Liver (tissue), 9 donors: ENCODE data around the gene PSMB3. TPM values are rescaled to one million over a fixed set of nuclear protein-coding genes. Genes with fewer than 3 reads are reported as not detected.

ENCODE experiments used
- DNase-seq: peaks from one replicate; pipeline ENCODE4 v3.0.0-alpha.2; 2017; ENCODE audit warnings: low spot score
- H3K27ac ChIP-seq, 2 donors: one replicate each; pipeline ENCODE4 v1.7.0; 2013; ENCODE audit warnings: inconsistent platforms in 2 of 2, low read length in 2 of 2, control low read depth in 1 of 2, low read depth in 1 of 2, mild to moderate bottlenecking in 1 of 2
- H3K27me3 ChIP-seq, 4 donors: one replicate each; pipeline versions ENCODE4 v1.6.1 to v1.7.0; 2013; ENCODE audit warnings: low read length in 3 of 4, inconsistent platforms in 1 of 4, mild to moderate bottlenecking in 1 of 4, moderate library complexity in 1 of 4; ENCODE audit not compliant: control insufficient read depth in 4 of 4, insufficient read depth in 4 of 4
- H3K36me3 ChIP-seq, 4 donors: one replicate each; pipeline versions ENCODE4 v1.6.1 to v1.7.0; 2013; ENCODE audit warnings: low read length in 3 of 4, mild to moderate bottlenecking in 3 of 4, low read depth in 1 of 4, moderate library complexity in 1 of 4; ENCODE audit not compliant: control insufficient read depth in 4 of 4, insufficient read depth in 3 of 4
- H3K4me1 ChIP-seq, 4 donors: one replicate each; pipeline versions ENCODE4 v1.6.1 to v1.7.0; 2013; ENCODE audit warnings: low read length in 3 of 4, mild to moderate bottlenecking in 3 of 4, moderate library complexity in 1 of 4; ENCODE audit not compliant: control insufficient read depth in 4 of 4, insufficient read depth in 4 of 4
- H3K4me3 ChIP-seq, 3 donors: one replicate each; pipeline versions ENCODE4 v1.6.1 to v1.7.0; 2013; ENCODE audit warnings: low read length in 3 of 3, control low read depth in 1 of 3, low read depth in 1 of 3, mild to moderate bottlenecking in 1 of 3
- H3K9ac ChIP-seq, 2 donors: one replicate each; pipeline ENCODE4 v1.7.0; 2013; ENCODE audit warnings: low read length in 2 of 2, mild to moderate bottlenecking in 2 of 2, moderate library complexity in 2 of 2, control low read depth in 1 of 2, low read depth in 1 of 2
- H3K9me3 ChIP-seq, 4 donors: one replicate each; pipeline versions ENCODE4 v1.6.1 to v1.7.0; 2013; ENCODE audit warnings: low read length in 3 of 4; ENCODE audit not compliant: control insufficient read depth in 4 of 4
- EGR1 ChIP-seq, 2 donors: IDR thresholded peaks; 2 replicates each; pipeline ENCODE4 v1.6.1; 2016 to 2018; ENCODE audit warnings: antibody characterized with exemption in 2 of 2, low read depth in 2 of 2
- FOXA2 ChIP-seq: IDR thresholded peaks from 2 replicates; pipeline ENCODE4 v1.6.1; 2016; ENCODE audit warnings: antibody characterized with exemption
- GABPA ChIP-seq, 2 donors: IDR thresholded peaks in 1 of 2; conservative IDR thresholded peaks in 1 of 2; 2 replicates each; pipeline ENCODE4 v1.6.1; 2016; ENCODE audit warnings: antibody characterized with exemption in 2 of 2, mild to moderate bottlenecking in 1 of 2, moderate library complexity in 1 of 2
- HNF4A ChIP-seq, 2 donors: conservative IDR thresholded peaks; 2 replicates each; pipeline ENCODE4 v1.6.1; 2016; ENCODE audit warnings: antibody characterized with exemption in 2 of 2, mild to moderate bottlenecking in 2 of 2
- JUND ChIP-seq, 2 donors: IDR thresholded peaks; 2 replicates each; pipeline ENCODE4 v1.6.1; 2016; ENCODE audit warnings: antibody characterized with exemption in 2 of 2
- NR2F2 ChIP-seq: IDR thresholded peaks from 2 replicates; pipeline ENCODE4 v1.6.1; 2016; ENCODE audit warnings: antibody characterized with exemption
- RXRA ChIP-seq, 2 donors: IDR thresholded peaks; 2 replicates each; pipeline ENCODE4 v1.6.1; 2017 to 2018; ENCODE audit warnings: antibody characterized with exemption in 2 of 2, mild to moderate bottlenecking in 1 of 2
- TAF1 ChIP-seq: conservative IDR thresholded peaks from 2 replicates; pipeline ENCODE4 v1.6.1; 2016; ENCODE audit warnings: antibody characterized with exemption, mild to moderate bottlenecking
- YY1 ChIP-seq: IDR thresholded peaks from 2 replicates; pipeline ENCODE4 v1.6.1; 2016; ENCODE audit warnings: antibody characterized with exemption, mild to moderate bottlenecking
- WGBS: extraction: QIAGEN DNeasy Blood & Tissue Kit; methylation state at CpG from one replicate; pipeline ENCODE4 v1.1.7; 2013; 5-methylcytosine and 5-hydroxymethylcytosine counted together
- polyA plus RNA-seq, 2 donors: library from polyadenylated mRNA; stranded (reverse) in 1 of 2; unstranded in 1 of 2; fragments of 200-250 nt in 1 of 2; fragments of >200 nt in 1 of 2; fragmentation: Nextera tagmentation in 1 of 2; extraction: Ambion mirVana in 1 of 2; gene quantifications; one replicate each; pipeline versions ENCODE4 v1.2.1 to v1.2.3, GENCODE V29; 2013 to 2015
- total RNA-seq, 2 donors: library from RNA; depleted of rRNA; stranded (reverse); fragments of >200 nt; gene quantifications; one replicate each; pipeline ENCODE4 v1.2.3, GENCODE V29; 2014
- TF ChIP-seq, protein P1 (sequence below): IDR thresholded peaks from 2 replicates; pipeline ENCODE4 v1.6.1; 2016; ENCODE audit warnings: antibody characterized with exemption
- TF ChIP-seq, protein P2 (sequence below): IDR thresholded peaks from 2 replicates; pipeline ENCODE4 v1.6.1; 2016; ENCODE audit warnings: antibody characterized with exemption
- donor health status: healthy.
- donor health status: healthy.
- donor health status: healthy.
- donor health status: healthy.
- donor health status: healthy.

The PSMB3 gene
- total and polyA plus RNA-seq, 4 donors, result 121 to 279 (median 169) TPM

DNA sequence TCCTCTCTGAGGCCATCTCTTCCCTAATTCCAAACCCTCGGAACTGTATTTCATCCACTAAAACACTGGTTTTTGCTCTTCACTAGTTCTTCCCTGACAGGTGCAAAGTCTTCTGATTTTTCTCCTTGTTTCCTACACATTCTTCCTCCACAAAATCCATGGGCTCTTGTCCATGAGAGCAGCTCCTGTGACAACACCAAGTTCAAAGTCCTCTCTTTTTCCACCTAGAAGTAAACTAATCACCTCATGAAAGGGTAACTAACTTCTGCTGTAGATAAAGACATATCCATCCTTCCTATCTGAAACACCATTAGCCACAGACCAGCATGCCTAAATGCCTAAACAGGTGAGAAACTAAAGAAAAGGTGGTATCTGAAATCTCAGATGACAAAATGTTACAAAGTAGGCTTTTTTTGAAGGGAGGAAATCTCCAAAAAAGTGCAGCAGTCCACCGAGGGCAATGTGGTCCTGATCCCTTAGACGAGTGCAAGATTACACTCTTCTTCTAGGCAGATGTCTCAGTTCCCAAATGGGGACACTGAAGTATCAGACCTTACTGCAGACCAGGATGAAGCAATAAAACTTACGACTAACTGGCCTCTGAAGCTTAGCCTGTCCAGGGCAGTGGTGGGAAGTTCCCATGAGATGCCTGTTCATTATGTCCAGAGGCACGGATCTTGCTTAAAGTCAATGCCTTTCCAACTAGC lies 44.1 kb downstream of the PSMB3 start:
- DNase-seq, result no peak
- Histone ChIP-seq H3K9ac (no peak overlapping the region), H3K27ac (no peak overlapping the region), H3K4me1 (peaks cover 4 to 37% (median 26%) of the 10 kb centered on the region in 4 donors), H3K4me3 (no peak overlapping the region), H3K27me3 (no peaks in the 10 kb centered on the region), H3K36me3 (peaks cover 2 to 10% (median 7%) of the 10 kb centered on the region in 4 donors), H3K9me3 (no peaks in the 10 kb centered on the region)
- peak; percentile 5 to 17 for TF ChIP-seq HNF4A (conservative IDR thresholded peaks at IDR 0.05)
- TF ChIP-seq, protein P1, sequence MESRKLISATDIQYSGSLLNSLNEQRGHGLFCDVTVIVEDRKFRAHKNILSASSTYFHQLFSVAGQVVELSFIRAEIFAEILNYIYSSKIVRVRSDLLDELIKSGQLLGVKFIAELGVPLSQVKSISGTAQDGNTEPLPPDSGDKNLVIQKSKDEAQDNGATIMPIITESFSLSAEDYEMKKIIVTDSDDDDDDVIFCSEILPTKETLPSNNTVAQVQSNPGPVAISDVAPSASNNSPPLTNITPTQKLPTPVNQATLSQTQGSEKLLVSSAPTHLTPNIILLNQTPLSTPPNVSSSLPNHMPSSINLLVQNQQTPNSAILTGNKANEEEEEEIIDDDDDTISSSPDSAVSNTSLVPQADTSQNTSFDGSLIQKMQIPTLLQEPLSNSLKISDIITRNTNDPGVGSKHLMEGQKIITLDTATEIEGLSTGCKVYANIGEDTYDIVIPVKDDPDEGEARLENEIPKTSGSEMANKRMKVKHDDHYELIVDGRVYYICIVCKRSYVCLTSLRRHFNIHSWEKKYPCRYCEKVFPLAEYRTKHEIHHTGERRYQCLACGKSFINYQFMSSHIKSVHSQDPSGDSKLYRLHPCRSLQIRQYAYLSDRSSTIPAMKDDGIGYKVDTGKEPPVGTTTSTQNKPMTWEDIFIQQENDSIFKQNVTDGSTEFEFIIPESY, result no peak
- 70% methylated on average over 5 of the region's 5 CpGs for WGBS

DNA sequence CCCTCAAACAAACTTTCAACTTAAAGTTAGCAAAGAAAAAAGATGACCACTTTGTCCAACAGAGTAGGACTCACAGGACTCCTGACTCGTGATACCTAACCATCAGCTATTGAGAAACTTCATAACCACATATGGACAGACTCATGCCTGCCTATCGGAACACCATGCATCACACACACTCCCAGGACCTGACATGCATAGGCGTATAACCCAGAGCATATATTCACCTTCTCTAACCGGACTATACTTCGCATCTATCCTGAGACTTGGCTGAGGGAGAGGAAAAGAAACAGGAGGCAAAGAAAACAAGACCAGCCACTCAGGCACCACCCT lies 44.6 kb downstream of the PSMB3 start:
- no peak for TF ChIP-seq TAF1
- no peak for TF ChIP-seq YY1
- no peak for TF ChIP-seq HNF4A (conservative IDR thresholded peaks at IDR 0.05)
- no peak for TF ChIP-seq GABPA (IDR thresholded peaks at IDR 0.05 in 1 of 2, conservative IDR thresholded peaks at IDR 0.05 in 1 of 2)
- no peak for TF ChIP-seq JUND (IDR thresholded peaks at IDR 0.05)
- TF ChIP-seq, protein P2, sequence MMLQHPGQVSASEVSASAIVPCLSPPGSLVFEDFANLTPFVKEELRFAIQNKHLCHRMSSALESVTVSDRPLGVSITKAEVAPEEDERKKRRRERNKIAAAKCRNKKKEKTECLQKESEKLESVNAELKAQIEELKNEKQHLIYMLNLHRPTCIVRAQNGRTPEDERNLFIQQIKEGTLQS, result no peak
- no peak for TF ChIP-seq EGR1 (IDR thresholded peaks at IDR 0.05; ENCODE audit: low read depth in 2 of 2)
- TF ChIP-seq RXRA (IDR thresholded peaks at IDR 0.05), result no peak
- no peak for TF ChIP-seq NR2F2
- H3K9me3 ChIP-seq, result no peaks in the 10 kb centered on the region
- 89% methylated on average over 5 of the region's 5 CpGs for WGBS
- H3K36me3 ChIP-seq, result peaks cover 4 to 15% (median 12%) of the 10 kb centered on the region in 4 donors
- H3K27ac ChIP-seq, result no peak overlapping the region
- no peaks in the 10 kb centered on the region for H3K27me3 ChIP-seq
- no peak overlapping the region for H3K4me3 ChIP-seq
- H3K4me1 ChIP-seq, result peaks cover 4 to 37% (median 26%) of the 10 kb centered on the region in 4 donors
- H3K9ac ChIP-seq, result no peak overlapping the region
- DNase-seq, result no peak

DNA sequence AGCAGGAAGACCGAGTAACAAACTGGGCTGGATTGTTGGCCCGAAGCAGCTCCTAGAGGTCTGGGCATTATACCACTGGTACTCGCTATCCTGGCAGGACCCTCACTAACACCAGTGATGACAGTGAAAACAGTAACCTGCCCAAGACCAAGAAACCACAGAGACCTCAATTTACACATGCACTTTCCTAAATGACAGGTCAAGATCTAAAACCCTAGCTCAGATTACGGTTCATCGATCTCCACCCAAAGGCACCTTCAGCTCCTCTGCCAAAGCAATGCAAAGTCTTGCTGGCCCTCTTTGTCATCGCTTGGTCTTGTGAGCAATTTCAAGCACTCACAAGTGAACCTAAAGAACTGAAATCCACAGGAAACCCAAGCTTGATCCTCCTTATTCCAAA lies 45.3 kb downstream of the PSMB3 start:
- DNase-seq, result no peak
- whole genome bisulfite sequencing, result 88% methylated on average over 6 of the region's 6 CpGs
- Histone ChIP-seq H3K27me3 (no peaks in the 10 kb centered on the region), H3K4me1 (peaks cover 4 to 37% (median 26%) of the 10 kb centered on the region in 4 donors), H3K4me3 (peak overlapping the region in 2 of 3 donors; percentile 5 to 82), H3K27ac (no peak overlapping the region), H3K9me3 (no peaks in the 10 kb centered on the region), H3K36me3 (peaks cover 9 to 19% (median 18%) of the 10 kb centered on the region in 4 donors), H3K9ac (no peak overlapping the region)
- TF ChIP-seq FOXA2, result no peak
